Left kidney (tissue), 2 donors: Measurements from ENCODE around the gene DRG1. TPM values are rescaled to one million over a fixed set of nuclear protein-coding genes. Genes with fewer than 3 reads are reported as not detected.
"Not testable (repeated sequence)": the region's sequence is repeated elsewhere in the genome, so short reads cannot be mapped to it uniquely, and the experiment has no call there.

Experiments used
- DNase-seq: peaks from one replicate; pipeline ENCODE4 v3.0.0-alpha.2; 2013
- polyA plus RNA-seq: library from polyadenylated mRNA; unstranded; fragments of 120-200 nt; gene quantifications from one replicate; pipeline ENCODE4 v1.2.1, GENCODE V29; 2013; ENCODE audit not compliant: insufficient read length

The DRG1 gene
- polyA plus RNA-seq, 1 donor, result 92.1 TPM

- no peak for DNase-seq
These were observed 41.3 kb downstream of the DRG1 start for GRCh38 chr22:31440681-31441080.

GRCh38 chr22:31441652-31442051 lies 42.2 kb downstream of the DRG1 start:
- DNase-seq, result no peak

GRCh38 chr22:31442768-31443489 lies 43.5 kb downstream of the DRG1 start:
- DNase-seq, result no peak

GRCh38 chr22:31443516-31443915 lies 44.1 kb downstream of the DRG1 start:
- DNase-seq, result no peak

- DNase-seq, result no peak
These were observed 46.2 kb downstream of the DRG1 start for GRCh38 chr22:31445642-31446041.

GRCh38 chr22:31446208-31446607 lies 46.8 kb downstream of the DRG1 start:
- DNase-seq, result no peak

- no peak for DNase-seq
These were observed 47.4 kb downstream of the DRG1 start for GRCh38 chr22:31446767-31447166.

GRCh38 chr22:31447337-31447736 lies 47.9 kb downstream of the DRG1 start:
- no peak for DNase-seq

- DNase-seq, result no peak
These were observed 49.0 kb downstream of the DRG1 start for GRCh38 chr22:31448382-31448781.

GRCh38 chr22:31449506-31449905 lies 50.1 kb downstream of the DRG1 start:
- DNase-seq, result no peak

GRCh38 chr22:31451709-31452571 lies 52.5 kb downstream of the DRG1 start:
- DNase-seq, result peak; percentile 1

- DNase-seq, result no peak
These were observed 62.3 kb downstream of the DRG1 start for GRCh38 chr22:31461699-31462098.

GRCh38 chr22:31465307-31465706 lies 65.9 kb downstream of the DRG1 start:
- no peak for DNase-seq

GRCh38 chr22:31474743-31475142 lies 75.3 kb downstream of the DRG1 start:
- DNase-seq, result no peak

GRCh38 chr22:31475800-31476199 lies 76.4 kb downstream of the DRG1 start:
- DNase-seq, result no peak

- DNase-seq, result no peak
These were observed 77.9 kb downstream of the DRG1 start for GRCh38 chr22:31477329-31477728.

GRCh38 chr22:31481129-31481528 lies 81.7 kb downstream of the DRG1 start:
- no peak for DNase-seq

GRCh38 chr22:31482470-31482869 lies 83.1 kb downstream of the DRG1 start:
- not testable (repeated sequence) for DNase-seq

Other genes starting within 250 kb of the DRG1 start
- gene RNF185, start 239.4 kb upstream of the DRG1 start, polyA plus RNA-seq, result 52.9 TPM
- gene LIMK2, start 187.3 kb upstream of the DRG1 start, polyA plus RNA-seq, result 50.4 TPM
- gene PIK3IP1, start 107.1 kb upstream of the DRG1 start, polyA plus RNA-seq, result 10.6 TPM
- 71.9 TPM for gene PATZ1, start 53.3 kb upstream of the DRG1 start, polyA plus RNA-seq
- gene EIF4ENIF1, start 90.2 kb downstream of the DRG1 start, polyA plus RNA-seq, result 55.5 TPM
- gene SFI1, start 96.9 kb downstream of the DRG1 start, polyA plus RNA-seq, result 52.3 TPM